GM18498 (cell line): ENCODE measurements around the gene CRISPLD2.

Source experiments
- ATAC-seq: cut with Tn5 transposase; IDR thresholded peaks from one replicate; pipeline ENCODE4 v1.9.1; 2021; ENCODE audit warnings: mild to moderate bottlenecking, moderate library complexity; ENCODE audit not compliant: unreplicated experiment

The CRISPLD2 gene

DNA sequence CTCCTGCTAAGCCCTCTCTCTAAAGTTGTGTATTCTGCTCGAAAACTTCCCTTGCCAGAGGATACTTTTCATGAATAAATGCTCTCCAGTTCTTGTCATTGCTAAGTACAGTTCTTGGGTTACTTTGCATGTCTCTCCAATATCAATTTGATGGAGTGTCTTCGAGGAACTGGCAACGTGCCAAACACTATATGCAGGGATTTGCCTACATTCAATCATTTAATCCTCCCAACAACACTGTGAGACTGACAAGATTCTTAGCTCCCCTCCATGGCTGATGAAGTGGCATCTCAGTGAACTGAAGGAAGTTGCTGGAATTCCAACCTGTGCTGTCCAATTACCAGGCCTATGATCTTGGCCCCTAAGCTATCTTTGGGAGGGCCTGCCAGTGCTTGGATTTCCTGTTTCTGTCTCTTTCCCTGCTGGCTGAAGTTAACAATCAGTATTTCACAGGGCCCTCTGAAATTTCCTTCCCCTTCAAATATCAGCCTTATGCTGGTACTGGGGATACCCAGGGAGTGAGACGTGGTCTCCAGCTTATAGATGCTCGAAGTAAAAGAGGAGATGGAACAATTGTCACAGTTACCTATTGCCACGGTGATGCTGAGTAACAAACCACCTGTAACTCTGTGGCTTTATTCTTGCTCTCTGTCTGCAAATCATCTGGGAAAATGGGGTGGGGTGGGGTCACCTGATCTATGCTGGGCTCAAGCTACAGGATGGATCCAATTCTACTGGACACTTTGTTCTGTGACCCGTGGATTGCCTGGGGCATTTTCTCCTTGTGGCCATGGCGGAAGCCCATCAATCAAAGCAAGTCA is 19.4 kb upstream of the CRISPLD2 start:
- ATAC-seq: no peak

- ATAC-seq: no peak
These were observed 16.6 kb upstream of the CRISPLD2 start for GRCh38 chr16:84803146-84803545.

- ATAC-seq: no peak
These were observed 15.5 kb upstream of the CRISPLD2 start for GRCh38 chr16:84804326-84804725.

GRCh38 chr16:84806256-84806889 is 13.4 kb upstream of the CRISPLD2 start:
- no peak for ATAC-seq

GRCh38 chr16:84806890-84807258 is 12.9 kb upstream of the CRISPLD2 start:
- no peak for ATAC-seq

- no peak for ATAC-seq
These were observed 12.0 kb upstream of the CRISPLD2 start for GRCh38 chr16:84807776-84808175.

DNA sequence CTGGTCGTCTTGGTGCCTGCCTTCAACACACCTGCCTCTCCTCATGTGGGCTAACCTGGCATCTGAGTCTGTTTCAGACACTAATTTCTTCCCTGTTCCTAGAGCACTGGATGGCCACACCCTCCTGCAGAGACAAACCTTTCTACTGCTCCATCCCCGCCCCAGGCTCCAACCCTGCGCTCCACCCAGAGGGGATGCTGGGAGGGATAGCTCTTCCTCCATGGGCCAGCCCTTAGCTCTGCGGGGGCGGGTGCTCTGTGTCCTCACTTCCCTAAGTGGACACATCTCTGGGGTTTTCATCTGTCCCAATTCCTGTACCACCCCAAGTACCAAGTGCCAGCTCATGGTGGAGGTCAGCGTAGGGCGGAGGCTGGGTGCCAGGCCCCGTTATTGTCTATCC is 11.0 kb upstream of the CRISPLD2 start:
- ATAC-seq: no peak

GRCh38 chr16:84810518-84811273 is 9.1 kb upstream of the CRISPLD2 start:
- ATAC-seq: no peak

DNA sequence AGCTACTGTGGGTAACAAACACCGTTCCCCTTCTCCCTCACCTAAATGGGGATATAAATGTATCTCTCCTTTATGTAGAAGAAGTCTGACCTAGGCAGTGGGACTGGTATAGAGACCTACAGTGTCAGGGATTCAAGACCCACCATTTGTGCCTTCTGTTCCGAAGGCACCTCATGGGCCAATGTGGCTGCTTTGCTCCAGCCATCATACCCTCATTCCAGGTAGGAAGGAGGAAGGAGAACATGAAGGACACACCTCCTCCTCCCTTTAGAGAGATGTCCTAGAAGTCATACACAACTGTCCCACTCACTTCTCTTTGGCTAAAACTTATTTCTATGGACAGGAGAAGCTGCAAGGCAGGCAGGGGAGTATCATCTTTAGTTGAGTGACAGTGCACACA is 8.3 kb upstream of the CRISPLD2 start:
- no peak for ATAC-seq

- no peak for ATAC-seq
These were observed 6.4 kb upstream of the CRISPLD2 start for GRCh38 chr16:84813141-84813934.

GRCh38 chr16:84815462-84815861 is 4.3 kb upstream of the CRISPLD2 start:
- no peak for ATAC-seq

GRCh38 chr16:84816023-84816422 is 3.8 kb upstream of the CRISPLD2 start:
- ATAC-seq: no peak

DNA sequence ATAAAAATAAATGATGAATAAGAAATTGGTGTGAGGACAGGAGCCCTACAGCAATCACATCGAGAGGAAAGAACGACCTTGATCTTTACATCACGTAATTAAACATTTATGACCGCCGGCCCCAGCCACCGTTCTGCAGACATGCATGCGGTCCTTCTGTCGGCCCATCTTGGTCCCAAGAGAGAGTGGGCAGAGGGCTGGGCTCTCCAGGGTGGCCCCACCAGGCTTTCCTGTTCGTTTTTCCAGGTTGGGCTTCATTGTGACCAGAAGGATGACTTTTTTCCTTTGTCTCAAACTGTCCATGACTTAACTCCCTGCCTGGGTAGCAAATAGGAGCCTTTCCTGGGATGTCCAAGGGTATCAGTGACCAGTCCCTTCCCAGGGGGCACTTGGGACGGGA is 3.3 kb upstream of the CRISPLD2 start:
- no peak for ATAC-seq

- no peak for ATAC-seq
These were observed 2.6 kb upstream of the CRISPLD2 start for GRCh38 chr16:84817206-84817605.

DNA sequence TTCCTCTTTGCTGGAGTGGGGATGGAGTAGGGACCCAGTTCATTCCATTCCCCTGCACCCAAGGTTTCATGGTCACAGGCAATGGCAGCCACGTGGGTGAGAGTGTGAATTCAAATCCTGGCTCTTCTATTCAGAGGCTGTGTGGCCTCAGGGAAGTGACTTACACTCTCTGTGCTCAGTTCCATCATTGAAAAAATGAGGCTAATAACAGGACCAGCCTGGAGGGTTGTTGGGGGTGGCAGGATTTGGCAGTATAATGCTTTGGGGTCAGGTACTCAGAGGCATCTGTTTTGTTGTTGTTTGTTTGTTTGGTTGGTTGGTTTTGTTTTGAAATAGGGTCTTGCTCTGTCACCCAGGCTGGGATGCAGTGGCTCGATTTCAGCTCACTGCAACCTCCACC is 2.2 kb upstream of the CRISPLD2 start:
- ATAC-seq: no peak

DNA sequence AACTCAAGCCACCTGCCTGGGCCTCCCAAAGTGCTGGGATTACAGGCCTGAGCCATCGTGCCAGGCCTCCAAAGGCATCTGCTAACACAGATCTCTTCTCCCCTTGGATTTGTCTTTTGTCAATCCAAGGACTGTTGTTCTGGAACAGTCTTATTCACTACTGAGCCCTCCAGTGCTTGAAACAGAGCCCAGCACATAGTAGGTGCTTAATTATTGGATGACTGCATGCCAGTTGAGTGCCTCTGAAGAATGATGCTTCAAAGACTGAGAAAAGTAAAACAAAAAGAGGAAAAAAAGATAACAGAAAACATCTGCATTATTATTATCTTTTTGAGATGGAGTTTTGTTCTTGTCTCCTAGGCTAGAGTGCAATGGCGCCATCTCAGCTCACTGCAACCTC is 1.7 kb upstream of the CRISPLD2 start:
- no peak for ATAC-seq

DNA sequence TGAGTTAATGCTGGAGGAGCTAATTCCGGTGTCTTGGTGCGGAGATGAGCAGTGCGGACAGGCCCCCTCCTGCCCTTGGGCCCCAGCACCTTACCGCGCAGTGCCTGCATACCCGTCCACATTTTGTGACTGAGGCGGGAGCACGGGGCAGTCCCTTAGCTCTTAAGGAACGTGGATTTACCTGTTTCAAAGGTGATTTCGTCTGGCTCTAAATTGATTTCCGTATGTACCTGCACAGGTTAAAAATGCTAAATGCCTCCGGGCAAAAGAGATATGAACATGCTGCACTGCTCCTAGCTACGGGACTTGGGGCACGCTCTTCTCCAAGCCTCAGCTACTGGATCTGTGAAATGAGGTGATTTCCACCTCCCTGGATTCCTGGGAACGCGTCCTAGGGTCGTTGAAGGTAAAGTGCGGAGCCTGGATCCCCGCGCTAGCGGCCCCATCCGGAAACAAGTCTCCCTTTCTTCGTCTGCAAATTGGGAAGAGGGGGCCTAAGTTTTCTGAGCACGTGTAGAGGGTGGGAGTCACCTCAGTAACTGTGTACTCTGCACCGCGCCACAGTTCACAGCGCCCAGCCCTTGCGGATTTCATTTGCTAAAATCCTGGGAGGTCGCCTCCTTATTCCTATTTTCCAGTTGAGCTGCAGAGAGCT is 669 bp upstream of the CRISPLD2 start:
- no peak for ATAC-seq

- ATAC-seq: no peak
These were observed 510 bp downstream of the CRISPLD2 start for GRCh38 chr16:84820305-84820684.

GRCh38 chr16:84820771-84821170 is 986 bp downstream of the CRISPLD2 start:
- ATAC-seq: no peak

GRCh38 chr16:84821179-84821578 is 1.4 kb downstream of the CRISPLD2 start:
- no peak for ATAC-seq
